Effector memory CD8-positive, alpha-beta T cell (primary cell): ENCODE measurements around the gene PEA15.

Experiments used
- ATAC-seq: fragments of 150-1000 bp; cut with Tn5 transposase; replicated peaks from 2 replicates; pipeline ENCODE4 v1.10.0; 2021; ENCODE audit warnings: mild to moderate bottlenecking, moderate library complexity
- DNase-seq, 3 experiments: peaks; one replicate each; pipeline ENCODE4 v3.0.0; 2021
- H3K27ac Mint-ChIP-seq, 2 donors: one replicate each; pipeline ENCODE4 v1.8.0; 2022; ENCODE audit warnings: mild to moderate bottlenecking in 2 of 2, mixed read lengths in 2 of 2, moderate library complexity in 2 of 2
- H3K27me3 Mint-ChIP-seq, 2 donors: one replicate each; pipeline ENCODE4 v1.8.0; 2022; ENCODE audit warnings: mixed read lengths in 2 of 2
- H3K36me3 Mint-ChIP-seq: one replicate; pipeline ENCODE4 v1.8.0; 2022; ENCODE audit warnings: mild to moderate bottlenecking, moderate library complexity, mixed read lengths; ENCODE audit not compliant: insufficient read depth
- H3K4me1 Mint-ChIP-seq, 2 donors: one replicate each; pipeline ENCODE4 v1.8.0; 2022; ENCODE audit warnings: low read depth in 2 of 2, mixed read lengths in 2 of 2
- H3K4me3 Mint-ChIP-seq, 2 donors: one replicate each; pipeline ENCODE4 v1.8.0; 2022; ENCODE audit warnings: mild to moderate bottlenecking in 2 of 2, mixed read lengths in 2 of 2, moderate library complexity in 2 of 2
- H3K9me3 Mint-ChIP-seq, 2 donors: one replicate each; pipeline ENCODE4 v1.8.0; 2022; ENCODE audit warnings: mixed read lengths in 2 of 2

PEA15 gene

DNA sequence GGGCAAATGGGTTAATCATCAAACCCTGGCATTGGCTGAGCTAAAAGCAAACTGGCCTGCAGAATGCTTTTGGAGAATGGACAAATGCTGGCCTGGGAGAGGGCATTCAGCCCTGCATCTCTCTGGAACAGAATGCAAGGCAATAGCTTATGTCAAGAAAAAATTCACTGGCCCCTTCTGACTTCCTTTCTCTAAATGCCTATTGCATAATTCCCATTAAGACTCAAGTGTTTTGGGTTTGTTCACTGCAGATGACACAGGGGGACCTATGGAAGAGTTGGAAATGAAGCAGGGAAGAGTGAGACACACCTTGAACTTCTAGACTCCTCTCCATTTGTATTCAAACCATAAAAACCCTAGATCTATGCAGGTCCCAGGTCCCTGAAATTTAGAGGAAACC lies 15.9 kb downstream of the PEA15 start:
- no peak for ATAC-seq
- Mint-ChIP-seq H3K27ac (peak overlapping the region; percentile 4 to 27), H3K4me1 (no peaks in the 10 kb centered on the region), H3K4me3 (no peak overlapping the region), H3K9me3 (no peaks in the 10 kb centered on the region), H3K36me3 (peaks cover 52% of the 10 kb centered on the region), H3K27me3 (no peaks in the 10 kb centered on the region)
- DNase-seq, result no peak

GRCh38 chr1:160222546-160222945 lies 17.4 kb downstream of the PEA15 start:
- no peak for ATAC-seq
- Mint-ChIP-seq H3K27me3 (no peaks in the 10 kb centered on the region), H3K27ac (peak overlapping the region; percentile 19 to 26), H3K36me3 (peaks cover 48% of the 10 kb centered on the region), H3K4me1 (no peaks in the 10 kb centered on the region), H3K4me3 (no peak overlapping the region), H3K9me3 (no peaks in the 10 kb centered on the region)
- DNase-seq, result no peak

GRCh38 chr1:160224606-160225005 lies 19.4 kb downstream of the PEA15 start:
- no peaks in the 10 kb centered on the region for H3K9me3 Mint-ChIP-seq
- no peak overlapping the region for H3K4me3 Mint-ChIP-seq
- H3K27me3 Mint-ChIP-seq, result no peaks in the 10 kb centered on the region
- H3K27ac Mint-ChIP-seq, result no peak overlapping the region
- ATAC-seq (no peak), DNase-seq (no peak)
- H3K4me1 Mint-ChIP-seq, result no peaks in the 10 kb centered on the region
- H3K36me3 Mint-ChIP-seq, result peaks cover 51% of the 10 kb centered on the region

DNA sequence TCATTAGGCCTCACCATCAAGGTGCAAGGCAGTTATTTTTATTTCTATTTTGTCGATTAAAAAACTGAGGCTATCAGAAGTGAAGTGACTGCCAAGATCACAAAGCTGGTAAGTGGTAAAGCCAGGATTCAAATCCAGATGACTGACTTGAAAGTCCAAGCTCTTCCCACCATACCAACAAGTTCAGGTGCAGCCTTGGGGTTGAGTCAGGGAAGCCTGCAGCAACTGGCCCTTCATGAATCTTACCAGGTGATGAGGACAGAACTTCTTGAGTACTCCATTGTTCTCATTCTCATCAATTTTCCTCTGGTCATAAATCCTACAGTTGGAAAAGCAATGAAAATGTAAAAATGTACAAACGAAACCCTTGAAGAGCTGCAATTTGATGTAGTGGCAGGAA lies 20.2 kb downstream of the PEA15 start:
- Mint-ChIP-seq H3K27ac (no peak overlapping the region), H3K4me3 (no peak overlapping the region), H3K9me3 (no peaks in the 10 kb centered on the region), H3K4me1 (no peaks in the 10 kb centered on the region), H3K27me3 (no peaks in the 10 kb centered on the region), H3K36me3 (peaks cover 58% of the 10 kb centered on the region)
- DNase-seq (no peak), ATAC-seq (no peak)

- Mint-ChIP-seq H3K36me3 (peaks cover 61% of the 10 kb centered on the region), H3K9me3 (no peaks in the 10 kb centered on the region), H3K27ac (no peak overlapping the region), H3K27me3 (no peaks in the 10 kb centered on the region), H3K4me3 (no peak overlapping the region), H3K4me1 (no peaks in the 10 kb centered on the region)
- ATAC-seq (no peak), DNase-seq (no peak)
Measured at GRCh38 chr1:160226623-160227022, 21.4 kb downstream of the PEA15 start.

DNA sequence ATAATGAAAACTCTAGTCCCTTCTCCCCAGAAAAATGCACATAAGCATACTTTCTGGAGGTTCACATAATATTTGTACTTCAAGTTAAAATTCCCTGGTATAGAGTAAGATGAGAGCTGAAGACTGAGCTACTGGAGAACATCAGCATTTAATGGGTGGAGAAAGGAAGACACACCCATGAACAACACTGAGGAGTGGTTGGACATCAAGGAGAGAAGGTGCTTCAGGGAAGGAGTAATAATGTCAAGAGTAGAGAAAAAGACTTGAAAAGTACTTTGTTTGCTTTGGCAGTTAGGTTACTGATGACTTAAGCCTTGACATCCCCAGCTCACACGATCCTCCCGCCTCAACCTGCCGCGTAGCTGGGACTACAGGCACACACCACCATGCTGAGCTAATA lies 21.9 kb downstream of the PEA15 start:
- no peak for DNase-seq
- H3K9me3 Mint-ChIP-seq, result no peaks in the 10 kb centered on the region
- no peak overlapping the region for H3K27ac Mint-ChIP-seq
- H3K4me3 Mint-ChIP-seq, result no peak overlapping the region
- H3K4me1 Mint-ChIP-seq, result no peaks in the 10 kb centered on the region
- no peaks in the 10 kb centered on the region for H3K27me3 Mint-ChIP-seq
- peaks cover 61% of the 10 kb centered on the region for H3K36me3 Mint-ChIP-seq
- no peak for ATAC-seq

- Mint-ChIP-seq H3K9me3 (no peaks in the 10 kb centered on the region), H3K4me3 (no peak overlapping the region), H3K36me3 (peaks cover 65% of the 10 kb centered on the region), H3K27ac (no peak overlapping the region), H3K4me1 (no peaks in the 10 kb centered on the region), H3K27me3 (no peaks in the 10 kb centered on the region)
- DNase-seq, result no peak
- ATAC-seq, result no peak
Measured at GRCh38 chr1:160227561-160227960, 22.4 kb downstream of the PEA15 start.

DNA sequence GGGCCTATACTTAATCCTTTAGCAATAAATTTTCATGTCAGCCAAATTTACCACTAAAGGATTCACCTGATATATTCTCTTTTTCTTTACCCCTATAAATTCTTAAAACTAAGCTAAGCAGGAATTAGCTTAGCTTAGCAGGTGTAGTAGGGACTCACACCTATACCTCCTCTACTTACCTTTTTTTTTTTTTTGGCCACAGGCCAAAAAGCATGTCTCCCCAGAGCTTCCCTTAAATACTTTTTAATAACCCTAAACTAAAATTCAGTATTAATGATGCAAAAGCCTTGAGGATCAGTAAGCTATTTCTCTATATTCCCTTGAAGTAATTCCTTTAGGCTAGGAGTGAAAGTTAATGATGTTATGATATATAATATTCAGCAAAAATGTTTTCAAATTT lies 23.2 kb downstream of the PEA15 start:
- no peak for ATAC-seq
- H3K9me3 Mint-ChIP-seq, result no peaks in the 10 kb centered on the region
- peaks cover 64% of the 10 kb centered on the region for H3K36me3 Mint-ChIP-seq
- H3K4me1 Mint-ChIP-seq, result no peaks in the 10 kb centered on the region
- H3K27me3 Mint-ChIP-seq, result no peaks in the 10 kb centered on the region
- peak overlapping the region in 1 of 2 donors; percentile 49 for H3K27ac Mint-ChIP-seq
- no peak for DNase-seq
- no peak overlapping the region for H3K4me3 Mint-ChIP-seq

- Mint-ChIP-seq H3K27me3 (no peaks in the 10 kb centered on the region), H3K27ac (peak overlapping the region in 1 of 2 donors; percentile 64), H3K4me3 (no peak overlapping the region), H3K4me1 (peaks cover 0 to 8% of the 10 kb centered on the region in 2 donors), H3K36me3 (peaks cover 78% of the 10 kb centered on the region), H3K9me3 (no peaks in the 10 kb centered on the region)
- no peak for DNase-seq
- ATAC-seq, result peak; percentile 31
Measured at GRCh38 chr1:160232911-160233310, 27.7 kb downstream of the PEA15 start.

DNA sequence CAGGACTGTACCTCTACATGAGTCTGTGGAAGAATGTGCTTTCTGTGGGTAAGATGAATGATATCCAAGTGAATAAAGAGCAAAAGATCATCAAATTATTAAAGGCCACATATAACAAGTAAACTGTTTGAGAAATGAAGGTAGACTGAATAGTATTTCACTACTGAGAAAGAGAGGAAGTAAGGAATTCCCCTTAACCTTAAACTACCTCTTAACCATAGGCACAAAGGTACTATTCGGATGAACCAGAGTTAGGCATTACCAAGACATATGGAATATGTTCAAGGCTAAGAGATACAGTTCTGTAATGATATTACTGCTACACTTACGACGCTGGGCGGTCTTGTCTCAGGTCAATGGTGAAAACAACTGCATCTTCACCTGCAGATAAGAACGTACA lies 31.6 kb downstream of the PEA15 start:
- Mint-ChIP-seq H3K4me3 (no peak overlapping the region), H3K36me3 (peaks cover 64% of the 10 kb centered on the region), H3K4me1 (peaks cover 3 to 24% of the 10 kb centered on the region in 2 donors), H3K27me3 (no peaks in the 10 kb centered on the region), H3K27ac (no peak overlapping the region), H3K9me3 (no peaks in the 10 kb centered on the region)
- ATAC-seq (no peak), DNase-seq (no peak)

DNA sequence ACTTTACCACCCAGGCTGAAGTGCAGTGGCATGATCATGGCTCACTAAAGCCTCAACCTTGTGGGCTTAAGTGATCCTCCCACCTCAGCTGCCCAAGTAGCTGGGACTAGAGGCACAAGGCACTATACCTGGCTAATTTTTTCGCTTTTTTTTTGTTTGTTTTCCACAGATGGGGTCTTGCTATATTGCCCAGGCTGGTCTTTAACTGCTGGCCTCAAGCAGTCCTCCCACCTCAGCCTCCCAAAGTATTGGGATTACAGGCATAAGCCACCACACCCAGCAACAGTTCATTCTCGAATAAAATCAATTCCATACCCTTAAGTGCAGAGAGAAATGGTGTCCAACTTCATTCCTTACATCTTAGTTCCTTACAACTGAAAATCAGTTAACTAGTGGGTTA lies 32.4 kb downstream of the PEA15 start:
- no peaks in the 10 kb centered on the region for H3K27me3 Mint-ChIP-seq
- peaks cover 5 to 26% of the 10 kb centered on the region in 2 donors for H3K4me1 Mint-ChIP-seq
- no peak for ATAC-seq
- H3K4me3 Mint-ChIP-seq, result no peak overlapping the region
- no peak for DNase-seq
- H3K36me3 Mint-ChIP-seq, result peaks cover 57% of the 10 kb centered on the region
- H3K27ac Mint-ChIP-seq, result no peak overlapping the region
- H3K9me3 Mint-ChIP-seq, result no peaks in the 10 kb centered on the region

GRCh38 chr1:160238408-160238807 lies 33.2 kb downstream of the PEA15 start:
- Mint-ChIP-seq H3K27ac (peak overlapping the region in 1 of 2 donors; percentile 39), H3K4me3 (no peak overlapping the region), H3K9me3 (no peaks in the 10 kb centered on the region), H3K4me1 (peaks cover 7 to 32% of the 10 kb centered on the region in 2 donors), H3K27me3 (no peaks in the 10 kb centered on the region), H3K36me3 (peaks cover 57% of the 10 kb centered on the region)
- ATAC-seq (no peak), DNase-seq (no peak)

- H3K4me1 Mint-ChIP-seq, result peaks cover 8 to 34% of the 10 kb centered on the region in 2 donors
- no peaks in the 10 kb centered on the region for H3K27me3 Mint-ChIP-seq
- no peak overlapping the region for H3K4me3 Mint-ChIP-seq
- peaks cover 52% of the 10 kb centered on the region for H3K36me3 Mint-ChIP-seq
- H3K9me3 Mint-ChIP-seq, result no peaks in the 10 kb centered on the region
- no peak for ATAC-seq
- H3K27ac Mint-ChIP-seq, result no peak overlapping the region
- no peak for DNase-seq
Measured at GRCh38 chr1:160239582-160240299, 34.6 kb downstream of the PEA15 start.

GRCh38 chr1:160243767-160244166 lies 38.6 kb downstream of the PEA15 start:
- no peak for DNase-seq
- peak overlapping the region in 1 of 2 donors; percentile 70 for H3K27ac Mint-ChIP-seq
- H3K36me3 Mint-ChIP-seq, result peaks cover 26% of the 10 kb centered on the region

More at GRCh38 chr1:160243767-160244166, 38.6 kb downstream of the PEA15 start:
- H3K4me3 Mint-ChIP-seq, result no peak overlapping the region
- H3K4me1 Mint-ChIP-seq, result peaks cover 10 to 46% of the 10 kb centered on the region in 2 donors
- no peaks in the 10 kb centered on the region for H3K9me3 Mint-ChIP-seq
- H3K27me3 Mint-ChIP-seq, result no peaks in the 10 kb centered on the region
- ATAC-seq, result no peak
